Astrocyte (in vitro differentiated cells and primary cell): Measurements from ENCODE around the gene MOSMO.

Experiments used
- EZH2 ChIP-seq: IDR thresholded peaks from 2 replicates; pipeline ENCODE4 v1.6.1; 2012; ENCODE audit warnings: mild to moderate bottlenecking, low read length, inconsistent platforms; ENCODE audit not compliant: insufficient read depth
- TF ChIP-seq, protein P1 (sequence below): IDR thresholded peaks from 2 replicates; pipeline ENCODE4 v1.5.1; 2011; ENCODE audit warnings: low read depth, mild to moderate bottlenecking, inconsistent platforms, low read length, moderate library complexity; ENCODE audit not compliant: insufficient read depth

DNA sequence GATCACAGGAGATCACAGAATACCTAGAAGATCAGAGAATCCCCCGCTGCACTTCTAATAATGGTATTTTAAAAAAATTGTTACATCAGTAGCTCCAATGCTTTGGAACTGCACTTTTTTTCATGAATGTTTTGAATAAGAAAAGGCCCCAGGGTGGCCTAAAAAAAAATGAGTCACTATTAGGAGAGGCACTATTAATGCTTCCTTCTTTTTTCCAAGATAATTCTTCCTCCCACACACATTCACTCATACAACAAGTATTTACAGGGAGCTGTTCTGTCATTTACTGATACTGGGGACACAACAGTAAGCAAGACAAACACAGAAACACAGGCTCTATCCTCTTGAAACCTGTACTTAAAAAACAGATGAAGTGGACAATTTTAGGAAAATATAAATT is 6.3 kb upstream of the MOSMO start:
- TF ChIP-seq, protein P1, sequence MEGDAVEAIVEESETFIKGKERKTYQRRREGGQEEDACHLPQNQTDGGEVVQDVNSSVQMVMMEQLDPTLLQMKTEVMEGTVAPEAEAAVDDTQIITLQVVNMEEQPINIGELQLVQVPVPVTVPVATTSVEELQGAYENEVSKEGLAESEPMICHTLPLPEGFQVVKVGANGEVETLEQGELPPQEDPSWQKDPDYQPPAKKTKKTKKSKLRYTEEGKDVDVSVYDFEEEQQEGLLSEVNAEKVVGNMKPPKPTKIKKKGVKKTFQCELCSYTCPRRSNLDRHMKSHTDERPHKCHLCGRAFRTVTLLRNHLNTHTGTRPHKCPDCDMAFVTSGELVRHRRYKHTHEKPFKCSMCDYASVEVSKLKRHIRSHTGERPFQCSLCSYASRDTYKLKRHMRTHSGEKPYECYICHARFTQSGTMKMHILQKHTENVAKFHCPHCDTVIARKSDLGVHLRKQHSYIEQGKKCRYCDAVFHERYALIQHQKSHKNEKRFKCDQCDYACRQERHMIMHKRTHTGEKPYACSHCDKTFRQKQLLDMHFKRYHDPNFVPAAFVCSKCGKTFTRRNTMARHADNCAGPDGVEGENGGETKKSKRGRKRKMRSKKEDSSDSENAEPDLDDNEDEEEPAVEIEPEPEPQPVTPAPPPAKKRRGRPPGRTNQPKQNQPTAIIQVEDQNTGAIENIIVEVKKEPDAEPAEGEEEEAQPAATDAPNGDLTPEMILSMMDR: no peak
- no peak for TF ChIP-seq EZH2
